Neuronal stem cell (in vitro differentiated cells): Measurements from ENCODE around the gene MYO1C.

Source experiments
- DNase-seq: peaks from one replicate; pipeline ENCODE4 v3.0.0-alpha.2; 2013; ENCODE audit warnings: low spot score
- H2AFZ ChIP-seq: one replicate; pipeline ENCODE4 v1.6.1; 2013; ENCODE audit warnings: mild to moderate bottlenecking, low read length, inconsistent platforms
- H2AK5ac ChIP-seq: 2 replicates; pipeline ENCODE4 v1.6.1; 2013; ENCODE audit warnings: low read depth, mild to moderate bottlenecking, inconsistent platforms, low read length, moderate library complexity, mixed read lengths
- H2BK120ac ChIP-seq: 2 replicates; pipeline ENCODE4 v1.6.1; 2013; ENCODE audit warnings: low read depth, mild to moderate bottlenecking, inconsistent platforms, low read length, moderate library complexity, mixed read lengths
- H2BK12ac ChIP-seq: one replicate; pipeline ENCODE4 v1.6.1; 2013; ENCODE audit warnings: low read length, inconsistent platforms
- H2BK15ac ChIP-seq: 2 replicates; pipeline ENCODE4 v1.6.1; 2013; ENCODE audit warnings: mild to moderate bottlenecking, low read length, inconsistent platforms, mixed read lengths
- H2BK5ac ChIP-seq: one replicate; pipeline ENCODE4 v1.6.1; 2013; ENCODE audit warnings: inconsistent platforms, mild to moderate bottlenecking, low read length, moderate library complexity
- H3K14ac ChIP-seq: one replicate; pipeline ENCODE4 v1.6.1; 2013; ENCODE audit warnings: low read length, inconsistent platforms
- H3K18ac ChIP-seq: 2 replicates; pipeline ENCODE4 v1.6.1; 2013; ENCODE audit warnings: low read length, inconsistent platforms
- H3K23ac ChIP-seq: 2 replicates; pipeline ENCODE4 v1.6.1; 2013; ENCODE audit warnings: low read depth, mild to moderate bottlenecking, mixed read lengths, low read length, inconsistent platforms; ENCODE audit not compliant: poor library complexity
- H3K27ac ChIP-seq: replicated peaks from 3 replicates; pipeline ENCODE4 v1.5.1; 2013; ENCODE audit warnings: low read length, inconsistent platforms
- H3K27me3 ChIP-seq, 3 experiments: 2 replicates each; pipeline ENCODE4 v1.6.1; 2013; ENCODE audit warnings: low read length in 3 of 3, mild to moderate bottlenecking in 2 of 3, inconsistent platforms in 1 of 3, low read depth in 1 of 3, mixed read lengths in 1 of 3, moderate library complexity in 1 of 3; ENCODE audit not compliant: control insufficient read depth in 3 of 3, insufficient read depth in 3 of 3
- H3K36me3 ChIP-seq, 2 donors: replicated peaks in 1 of 2; 2 replicates each; pipeline ENCODE4 v1.6.1; 2013; ENCODE audit warnings: low read length in 2 of 2; ENCODE audit not compliant: control insufficient read depth in 2 of 2, insufficient read depth in 2 of 2
- H3K4ac ChIP-seq: 2 replicates; pipeline ENCODE4 v1.6.1; 2013; ENCODE audit warnings: inconsistent platforms, mild to moderate bottlenecking, low read length, moderate library complexity
- H3K4me1 ChIP-seq, 2 donors: 1 replicate in 1 of 2; 2 replicates in 1 of 2; pipeline ENCODE4 v1.6.1; 2013; ENCODE audit warnings: low read length in 2 of 2, low read depth in 1 of 2; ENCODE audit not compliant: control insufficient read depth in 2 of 2, insufficient read depth in 1 of 2
- H3K4me2 ChIP-seq: one replicate; pipeline ENCODE4 v1.6.1; 2013; ENCODE audit warnings: mild to moderate bottlenecking, low read length, inconsistent platforms; ENCODE audit not compliant: insufficient read depth, poor library complexity, severe bottlenecking
- H3K4me3 ChIP-seq, 2 donors: 2 replicates each; pipeline ENCODE4 v1.5.1; 2013; ENCODE audit warnings: low read length in 2 of 2, mild to moderate bottlenecking in 2 of 2, inconsistent platforms in 1 of 2, moderate library complexity in 1 of 2
- H3K79me1 ChIP-seq: one replicate; pipeline ENCODE4 v1.6.1; 2013; ENCODE audit warnings: low read depth, mild to moderate bottlenecking, inconsistent platforms, low read length, moderate library complexity
- H3K9ac ChIP-seq: one replicate; pipeline ENCODE4 v1.6.1; 2013; ENCODE audit warnings: mild to moderate bottlenecking, low read depth, low read length, inconsistent platforms; ENCODE audit not compliant: poor library complexity
- H3K9me3 ChIP-seq, 2 donors: replicated peaks in 1 of 2; 2 replicates each; pipeline versions ENCODE3 to v1.6.1; 2013; ENCODE audit warnings: low read length in 2 of 2, mild to moderate bottlenecking in 2 of 2, inconsistent platforms in 1 of 2, low read depth in 1 of 2, mixed read lengths in 1 of 2, moderate library complexity in 1 of 2; ENCODE audit not compliant: control insufficient read depth in 2 of 2, insufficient read depth in 1 of 2
- H4K8ac ChIP-seq: one replicate; pipeline ENCODE4 v1.6.1; 2013; ENCODE audit warnings: low read depth, mild to moderate bottlenecking, inconsistent platforms, low read length, moderate library complexity
- H4K91ac ChIP-seq: one replicate; pipeline ENCODE4 v1.6.1; 2013; ENCODE audit warnings: low read length, low read depth, mild to moderate bottlenecking, inconsistent platforms; ENCODE audit not compliant: poor library complexity
- WGBS, 2 donors: extraction: QIAGEN DNeasy Blood & Tissue Kit; methylation state at CpG; one replicate each; pipeline ENCODE4 v1.1.7; 2013; ENCODE audit warnings: missing lambda C conversion rate in 2 of 2, mixed read lengths in 1 of 2; ENCODE audit not compliant: insufficient read length in 2 of 2, insufficient replicate concordance in 1 of 2; ENCODE audit errors: extremely low coverage in 2 of 2; 5-methylcytosine and 5-hydroxymethylcytosine counted together

MYO1C gene

DNA sequence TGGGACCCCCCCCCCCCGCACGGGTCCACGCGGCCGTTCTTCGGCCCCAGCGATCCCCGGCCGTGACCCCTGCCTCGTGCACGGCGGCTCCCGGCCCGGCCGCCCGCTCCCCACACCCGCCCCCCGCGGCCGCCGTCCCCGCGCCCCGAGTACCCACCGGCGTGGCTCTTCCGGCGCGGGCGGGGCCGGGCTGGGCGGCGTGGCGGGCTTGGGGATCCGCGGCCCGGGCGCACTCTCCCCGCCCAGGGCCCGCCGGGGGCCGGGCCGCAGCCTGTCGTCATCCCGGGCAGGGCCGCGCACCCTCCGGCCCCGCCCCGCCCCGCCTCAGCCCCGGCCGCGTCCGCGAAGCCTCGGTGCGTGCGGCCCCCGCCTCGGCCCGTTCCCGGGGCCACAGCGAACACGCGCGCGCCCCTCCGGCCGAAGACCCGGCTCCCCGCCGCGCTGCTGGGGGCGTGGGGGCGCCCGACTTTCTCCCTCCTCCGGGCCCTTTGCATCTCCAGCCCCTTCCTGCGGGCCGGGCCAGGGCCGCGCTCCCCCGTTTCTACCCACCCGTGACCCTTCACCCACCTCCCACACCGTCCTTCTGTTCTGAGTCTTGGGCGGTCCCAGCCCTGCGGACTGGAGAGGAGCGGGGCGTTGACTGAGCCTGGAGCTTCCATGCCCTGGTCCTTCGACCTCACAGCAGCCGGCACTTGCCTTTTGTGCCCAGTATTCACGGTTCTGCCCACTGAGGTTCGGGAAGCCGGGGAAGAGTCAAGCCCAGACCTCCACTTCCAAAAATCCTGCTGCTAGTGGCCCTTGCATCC is 840 bp downstream of the MYO1C start:
- Histone ChIP-seq H2AK5ac (peak overlapping the region; percentile 95), H2BK15ac (no peak overlapping the region), H3K79me1 (peaks cover 1% of the 10 kb centered on the region), H2BK120ac (peak overlapping the region; percentile 84), H2BK12ac (no peak overlapping the region), H3K14ac (peak overlapping the region; percentile 83), H4K91ac (no peak overlapping the region), H3K4me2 (peak overlapping the region; percentile 93), H2BK5ac (peak overlapping the region; percentile 83), H3K4me1 (peaks cover 25 to 26% of the 10 kb centered on the region in 2 donors), H4K8ac (no peak overlapping the region), H3K9ac (peak overlapping the region; percentile 89), H3K9me3 (peaks cover 0 to 4% of the 10 kb centered on the region in 2 donors), H3K27ac (no peak overlapping the region), H3K4me3 (peak overlapping the region; percentile 82 to 87), H3K23ac (peak overlapping the region; percentile 16), H3K4ac (peak overlapping the region; percentile 96), H2AFZ (peak overlapping the region; percentile 93), H3K27me3 (no peaks in the 10 kb centered on the region), H3K36me3 (peaks cover 2 to 8% of the 10 kb centered on the region in 2 donors), H3K18ac (peak overlapping the region; percentile 95)
- DNase-seq: no peak
- no CpG with 5 or more reads among the region's 94 CpGs for WGBS, 2 donors

- peaks cover 2 to 4% of the 10 kb centered on the region in 2 donors for H3K36me3 ChIP-seq
- H2BK5ac ChIP-seq: peak overlapping the region; percentile 83
- no peak overlapping the region for H2BK12ac ChIP-seq
- H3K9ac ChIP-seq: peak overlapping the region; percentile 89
- peak overlapping the region; percentile 82 to 87 for H3K4me3 ChIP-seq
- H4K91ac ChIP-seq: no peak overlapping the region
- H3K4me2 ChIP-seq: peak overlapping the region; percentile 93
- peak overlapping the region; percentile 93 for H2AFZ ChIP-seq
- H3K18ac ChIP-seq: peak overlapping the region; percentile 86
- peak overlapping the region; percentile 84 for H2BK120ac ChIP-seq
- peaks cover 0 to 5% of the 10 kb centered on the region in 2 donors for H3K9me3 ChIP-seq
- WGBS, 2 donors: no CpG with 5 or more reads among the region's 52 CpGs
- H3K79me1 ChIP-seq: peaks cover 1% of the 10 kb centered on the region
- H2BK15ac ChIP-seq: peak overlapping the region; percentile 47
- no peaks in the 10 kb centered on the region for H3K27me3 ChIP-seq
- H2AK5ac ChIP-seq: peak overlapping the region; percentile 66
- peak overlapping the region; percentile 5 for H3K14ac ChIP-seq
- no peak for DNase-seq
- no peak overlapping the region for H4K8ac ChIP-seq
- peaks cover 25 to 26% of the 10 kb centered on the region in 2 donors for H3K4me1 ChIP-seq
- H3K27ac ChIP-seq: no peak overlapping the region
- H3K23ac ChIP-seq: peak overlapping the region; percentile 16
- no peak overlapping the region for H3K4ac ChIP-seq
Observed at GRCh38 chr17:1490643-1491442, 1.6 kb downstream of the MYO1C start.

GRCh38 chr17:1488826-1489270 is 3.6 kb downstream of the MYO1C start:
- Histone ChIP-seq H3K18ac (peak overlapping the region; percentile 36), H3K23ac (no peak overlapping the region), H3K4ac (no peak overlapping the region), H4K8ac (no peak overlapping the region), H4K91ac (no peak overlapping the region), H3K9ac (no peak overlapping the region), H2AK5ac (peak overlapping the region; percentile 22), H2BK120ac (peak overlapping the region; percentile 48), H3K36me3 (peaks cover 2% of the 10 kb centered on the region in 2 donors), H3K27ac (peak overlapping the region; percentile 77), H3K27me3 (no peaks in the 10 kb centered on the region), H3K9me3 (peaks cover 0 to 5% of the 10 kb centered on the region in 2 donors), H3K14ac (no peak overlapping the region), H2BK5ac (no peak overlapping the region), H2AFZ (no peak overlapping the region), H2BK12ac (no peak overlapping the region), H3K4me1 (peaks cover 27 to 32% of the 10 kb centered on the region in 2 donors), H2BK15ac (no peak overlapping the region), H3K4me3 (peak overlapping the region in 1 of 2 donors; percentile 41), H3K4me2 (peak overlapping the region; percentile 66), H3K79me1 (peaks cover 6% of the 10 kb centered on the region)
- DNase-seq: no peak
- no CpG with 5 or more reads among the region's 7 CpGs for WGBS, 2 donors
